Loucy (cell line): ENCODE data around the gene JPH3.
"Not testable (repeated sequence)": the region's sequence is repeated elsewhere in the genome, so short reads cannot be mapped to it uniquely, and the experiment has no call there.

Experiments
- H2AFZ ChIP-seq: fragments of 200-600 bp; sonication (generic); 2 replicates; pipeline ENCODE4 v1.6.0; 2016; ENCODE audit warnings: antibody characterized with exemption, mild to moderate bottlenecking, low read length, moderate library complexity
- H3F3A ChIP-seq: fragments of 200-600 bp; 2 replicates; pipeline ENCODE4 v1.6.0; 2016; ENCODE audit warnings: antibody characterized with exemption, low read depth, mild to moderate bottlenecking
- H3K27me3 ChIP-seq: fragments of 200-600 bp; sonication (generic); 2 replicates; pipeline ENCODE4 v1.6.1; 2014; ENCODE audit warnings: low read length, mild to moderate bottlenecking; ENCODE audit not compliant: insufficient read depth, poor library complexity, severe bottlenecking
- H3K36me3 ChIP-seq: fragments of 200-600 bp; sonication (generic); 2 replicates; pipeline ENCODE4 v1.6.1; 2016; ENCODE audit warnings: low read length; ENCODE audit not compliant: insufficient read depth
- H3K4me1 ChIP-seq: fragments of 200-600 bp; sonication (generic); 2 replicates; pipeline ENCODE4 v1.5.1; 2014; ENCODE audit warnings: low read length, mild to moderate bottlenecking; ENCODE audit not compliant: insufficient read depth, poor library complexity, severe bottlenecking
- H3K4me2 ChIP-seq: fragments of 200-600 bp; sonication (generic); 2 replicates; pipeline ENCODE4 v1.6.0; 2014; ENCODE audit warnings: antibody characterized with exemption, low read length, low read depth, mild to moderate bottlenecking; ENCODE audit not compliant: poor library complexity, severe bottlenecking
- H3K4me3 ChIP-seq: fragments of 200-600 bp; sonication (generic); 2 replicates; pipeline ENCODE4 v1.5.1; 2014; ENCODE audit warnings: low read length, mild to moderate bottlenecking, mixed read lengths; ENCODE audit not compliant: poor library complexity, severe bottlenecking
- H3K79me2 ChIP-seq: fragments of 200-600 bp; sonication (generic); 2 replicates; pipeline ENCODE4 v1.6.1; 2014; ENCODE audit warnings: low read length; ENCODE audit not compliant: insufficient read depth
- H3K9ac ChIP-seq: fragments of 200-600 bp; sonication (generic); 2 replicates; pipeline ENCODE4 v1.6.0; 2014; ENCODE audit warnings: mild to moderate bottlenecking, low read depth, low read length, moderate library complexity; ENCODE audit not compliant: poor library complexity, severe bottlenecking
- H3K9me2 ChIP-seq: fragments of 200-600 bp; sonication (generic); replicated peaks from 2 replicates; pipeline ENCODE4 v1.6.1; 2016; ENCODE audit warnings: low read depth, low read length, mixed read lengths
- H3K9me3 ChIP-seq: fragments of 200-600 bp; sonication (generic); 2 replicates; pipeline ENCODE4 v1.6.1; 2014; ENCODE audit warnings: mild to moderate bottlenecking, antibody characterized with exemption, low read length, low read depth; ENCODE audit not compliant: insufficient read depth
- H4K20me1 ChIP-seq: fragments of 200-600 bp; sonication (generic); 2 replicates; pipeline ENCODE4 v1.6.0; 2014; ENCODE audit warnings: antibody characterized with exemption, low read length, mild to moderate bottlenecking; ENCODE audit not compliant: insufficient read depth, poor library complexity, severe bottlenecking
- CTCF ChIP-seq: fragments of 200-600 bp; sonication (generic); conservative IDR thresholded peaks from 2 replicates; pipeline ENCODE4 v1.5.1; 2014; ENCODE audit warnings: mild to moderate bottlenecking, antibody characterized with exemption, low read length
- EZH2phosphoT487 ChIP-seq: fragments of 200-600 bp; IDR thresholded peaks from 2 replicates; pipeline ENCODE4 v1.6.1; 2018; ENCODE audit warnings: antibody characterized with exemption, mild to moderate bottlenecking, moderate library complexity, borderline replicate concordance

Gene JPH3

GRCh38 chr16:87680272-87680644 lies 78.0 kb downstream of the JPH3 start:
- no peak overlapping the region for H3K9ac ChIP-seq

GRCh38 chr16:87681051-87681602 lies 78.8 kb downstream of the JPH3 start:
- H3K36me3 ChIP-seq, H3K9me2 ChIP-seq, H2AFZ ChIP-seq, H3K9ac ChIP-seq, H3K4me1 ChIP-seq, H3K4me3 ChIP-seq, H3K9me3 ChIP-seq, H3K79me2 ChIP-seq, H3K27me3 ChIP-seq, H3K4me2 ChIP-seq, H3F3A ChIP-seq, H4K20me1 ChIP-seq: not testable (repeated sequence)

More at GRCh38 chr16:87680272-87680644, 78.0 kb downstream of the JPH3 start:
- Histone ChIP-seq H3K4me1 (no peaks in the 10 kb centered on the region), H2AFZ (no peak overlapping the region), H4K20me1 (no peaks in the 10 kb centered on the region), H3K27me3 (no peaks in the 10 kb centered on the region), H3K9me2 (no peaks in the 10 kb centered on the region), H3K4me3 (no peak overlapping the region), H3K79me2 (no peaks in the 10 kb centered on the region), H3K4me2 (no peak overlapping the region), H3K36me3 (no peaks in the 10 kb centered on the region), H3F3A (no peaks in the 10 kb centered on the region), H3K9me3 (no peaks in the 10 kb centered on the region)
- TF ChIP-seq CTCF (no peak), EZH2phosphoT487 (no peak)

GRCh38 chr16:87681981-87682570 lies 79.8 kb downstream of the JPH3 start:
- Histone ChIP-seq H3K36me3 (no peaks in the 10 kb centered on the region), H4K20me1 (no peaks in the 10 kb centered on the region), H3K79me2 (no peaks in the 10 kb centered on the region), H3K9me2 (no peaks in the 10 kb centered on the region), H3F3A (no peaks in the 10 kb centered on the region), H3K9ac (no peak overlapping the region), H2AFZ (no peak overlapping the region), H3K4me3 (no peak overlapping the region), H3K9me3 (no peaks in the 10 kb centered on the region), H3K4me2 (no peak overlapping the region), H3K27me3 (no peaks in the 10 kb centered on the region), H3K4me1 (no peaks in the 10 kb centered on the region)
- TF ChIP-seq CTCF (no peak; the same call in 1 of the 2 replicates), EZH2phosphoT487 (no peak)

GRCh38 chr16:87682852-87683399 lies 80.6 kb downstream of the JPH3 start:
- H3K4me2 ChIP-seq: no peak overlapping the region
- H4K20me1 ChIP-seq: no peaks in the 10 kb centered on the region
- H3K9ac ChIP-seq: no peak overlapping the region
- H2AFZ ChIP-seq: no peak overlapping the region
- no peaks in the 10 kb centered on the region for H3K9me3 ChIP-seq
- H3K4me1 ChIP-seq: no peaks in the 10 kb centered on the region
- no peak for TF ChIP-seq CTCF
- H3F3A ChIP-seq: no peaks in the 10 kb centered on the region
- no peaks in the 10 kb centered on the region for H3K9me2 ChIP-seq
- no peaks in the 10 kb centered on the region for H3K79me2 ChIP-seq
- H3K36me3 ChIP-seq: no peaks in the 10 kb centered on the region
- no peak overlapping the region for H3K4me3 ChIP-seq
- no peaks in the 10 kb centered on the region for H3K27me3 ChIP-seq
